Choroid plexus epithelial cell (primary cell): Measurements from ENCODE around the gene MYLK4.

ENCODE experiments used
- DNase-seq: peaks from one replicate; pipeline ENCODE4 v3.0.0-alpha.2; 2010; ENCODE audit warnings: low read depth
- H3K4me3 ChIP-seq: 2 replicates; pipeline ENCODE4 v1.5.1; 2011; ENCODE audit warnings: low read depth, mild to moderate bottlenecking, control low read depth, low read length, moderate library complexity
- CTCF ChIP-seq: conservative IDR thresholded peaks from 2 replicates; pipeline ENCODE4 v1.5.1; 2011; ENCODE audit warnings: low read depth, mild to moderate bottlenecking, control low read depth, inconsistent platforms, low read length, moderate library complexity

Gene MYLK4

GRCh38 chr6:2616811-2617210 lies 133.9 kb downstream of the MYLK4 start:
- DNase-seq = no peak
- no peak for TF ChIP-seq CTCF
- no peak overlapping the region for H3K4me3 ChIP-seq

GRCh38 chr6:2615251-2615650 lies 135.5 kb downstream of the MYLK4 start:
- no peak for TF ChIP-seq CTCF
- no peak overlapping the region for H3K4me3 ChIP-seq
- no peak for DNase-seq

- no peak overlapping the region for H3K4me3 ChIP-seq
- peak; percentile 20 for TF ChIP-seq CTCF
- DNase-seq = peak; percentile 69
Observed at GRCh38 chr6:2614846-2615245, 135.9 kb downstream of the MYLK4 start.

- no peak overlapping the region for H3K4me3 ChIP-seq
- no peak for DNase-seq
- TF ChIP-seq CTCF = no peak
Observed at GRCh38 chr6:2614155-2614554, 136.6 kb downstream of the MYLK4 start.
